Esophagus muscularis mucosa (tissue), 4 donors: ENCODE data around the gene KDM5B.
"Not testable (repeated sequence)": the region's sequence is repeated elsewhere in the genome, so short reads cannot be mapped to it uniquely, and the experiment has no call there.

Experiments used
- EP300 ChIP-seq: sonication (generic); formaldehyde crosslinking; IDR thresholded peaks from one replicate; pipeline ENCODE4 v1.6.1; 2017; ENCODE audit warnings: antibody characterized with exemption
- POLR2A ChIP-seq: fragments of 450-650 bp; IDR thresholded peaks from one replicate; pipeline ENCODE4 v1.6.1; 2017; ENCODE audit warnings: antibody characterized with exemption, moderate library complexity, mild to moderate bottlenecking, low read depth
- TF ChIP-seq, protein P1 (sequence below), 3 experiments: fragments of 200-600 bp in 2 of 3; fragments of 450-650 bp in 1 of 3; sonication (generic) in 2 of 3; IDR thresholded peaks; one replicate each; pipeline ENCODE4 v1.5.1; 2017 to 2019; ENCODE audit warnings: antibody characterized with exemption in 3 of 3, mild to moderate bottlenecking in 2 of 3, moderate library complexity in 1 of 3

DNA sequence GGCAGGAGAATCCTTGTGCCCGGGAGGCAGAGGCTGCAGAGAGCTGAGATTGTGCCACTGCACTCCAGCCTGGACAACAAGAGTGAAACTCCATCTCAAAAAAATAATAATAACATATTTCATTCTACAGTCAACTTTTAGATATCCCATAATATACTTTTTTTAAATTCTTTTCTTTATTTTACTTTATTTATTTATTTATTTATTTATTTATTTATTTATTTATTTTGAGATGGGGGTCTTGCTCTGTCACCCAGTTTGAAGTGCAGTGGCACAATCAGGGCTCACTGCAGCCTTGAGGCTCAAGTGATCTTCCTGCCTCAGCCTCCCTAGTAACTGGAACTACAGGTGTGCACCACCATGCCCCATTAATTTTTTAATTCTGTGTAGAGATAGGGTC lies 94.0 kb downstream of the KDM5B start:
- TF ChIP-seq POLR2A, EP300: not testable (repeated sequence)
- TF ChIP-seq, protein P1, sequence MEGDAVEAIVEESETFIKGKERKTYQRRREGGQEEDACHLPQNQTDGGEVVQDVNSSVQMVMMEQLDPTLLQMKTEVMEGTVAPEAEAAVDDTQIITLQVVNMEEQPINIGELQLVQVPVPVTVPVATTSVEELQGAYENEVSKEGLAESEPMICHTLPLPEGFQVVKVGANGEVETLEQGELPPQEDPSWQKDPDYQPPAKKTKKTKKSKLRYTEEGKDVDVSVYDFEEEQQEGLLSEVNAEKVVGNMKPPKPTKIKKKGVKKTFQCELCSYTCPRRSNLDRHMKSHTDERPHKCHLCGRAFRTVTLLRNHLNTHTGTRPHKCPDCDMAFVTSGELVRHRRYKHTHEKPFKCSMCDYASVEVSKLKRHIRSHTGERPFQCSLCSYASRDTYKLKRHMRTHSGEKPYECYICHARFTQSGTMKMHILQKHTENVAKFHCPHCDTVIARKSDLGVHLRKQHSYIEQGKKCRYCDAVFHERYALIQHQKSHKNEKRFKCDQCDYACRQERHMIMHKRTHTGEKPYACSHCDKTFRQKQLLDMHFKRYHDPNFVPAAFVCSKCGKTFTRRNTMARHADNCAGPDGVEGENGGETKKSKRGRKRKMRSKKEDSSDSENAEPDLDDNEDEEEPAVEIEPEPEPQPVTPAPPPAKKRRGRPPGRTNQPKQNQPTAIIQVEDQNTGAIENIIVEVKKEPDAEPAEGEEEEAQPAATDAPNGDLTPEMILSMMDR (IDR thresholded peaks at IDR 0.05), result not testable (repeated sequence)
